Right lobe of liver (tissue), 6 donors: ENCODE data around the gene ATRIP. TPM values are rescaled to one million over a fixed set of nuclear protein-coding genes. Genes with fewer than 3 reads are reported as not detected.

Experiments
- ATAC-seq, 4 donors: fragments of 200-7000 bp; cut with Tn5 transposase; one replicate each; pipeline ENCODE4 v1.9.1; 2020; ENCODE audit warnings: mild to moderate bottlenecking in 4 of 4, moderate library complexity in 4 of 4
- DNase-seq, 3 donors: peaks; one replicate each; pipeline ENCODE4 v3.0.0-alpha.2; 2020
- H3K27ac ChIP-seq, 3 donors: fragments of 200-600 bp; one replicate each; pipeline ENCODE4 v1.8.0; 2022
- H3K27me3 ChIP-seq, 2 donors: fragments of 200-600 bp; one replicate each; pipeline ENCODE4 v1.8.0; 2022
- H3K36me3 ChIP-seq, 4 donors: fragments of 200-600 bp; sonication (generic) in 1 of 4; one replicate each; pipeline versions ENCODE4 v1.5.1 to v1.8.0; 2017 to 2022; ENCODE audit warnings: control low read depth in 1 of 4
- H3K4me1 ChIP-seq, 4 donors: fragments of 200-600 bp; sonication (generic) in 1 of 4; one replicate each; pipeline versions ENCODE4 v1.5.1 to v1.8.0; 2017 to 2022; ENCODE audit warnings: control low read depth in 1 of 4
- H3K4me3 ChIP-seq, 3 donors: fragments of 200-600 bp; one replicate each; pipeline ENCODE4 v1.8.0; 2022
- H3K9me3 ChIP-seq, 4 donors: fragments of 200-600 bp; sonication (generic) in 1 of 4; one replicate each; pipeline versions ENCODE4 v1.5.1 to v1.8.0; 2017 to 2022; ENCODE audit warnings: control low read depth in 1 of 4
- POLR2A ChIP-seq: fragments of 450-650 bp; IDR thresholded peaks from one replicate; pipeline ENCODE4 v1.6.1; 2017; ENCODE audit warnings: antibody characterized with exemption, mild to moderate bottlenecking
- WGBS: methylation state at CpG from one replicate; pipeline ENCODE4 v1.1.6; 2018; ENCODE audit warnings: low coverage, low lambda C conversion rate; ENCODE audit not compliant: insufficient coverage; ENCODE audit errors: missing lambda C conversion rate; 5-methylcytosine and 5-hydroxymethylcytosine counted together
- intact Hi-C, 2 donors: fragments of 100-400 bp; cut with DNase I; formaldehyde crosslinking; loops; one replicate each; pipeline versions ENCODE4 v1.11.2 to v1.14.1; 2022
- total RNA-seq, 6 experiments: library from RNA; depleted of rRNA in 2 of 6; stranded (reverse); fragments of >200 nt in 2 of 6; fragmentation: NEBNext Ultra II Directional in 3 of 6; extraction: Animal tissue kit (Norgen Biotek cat#: 25700) in 3 of 6; gene quantifications; one replicate each; pipeline versions ENCODE4 v1.1.0 to v1.2.4, GENCODE V29; 2016 to 2023
- TF ChIP-seq, protein P1 (sequence below), 4 donors: fragments of 200-600 bp in 3 of 4; fragments of 450-650 bp in 1 of 4; IDR thresholded peaks; one replicate each; pipeline versions ENCODE4 v1.5.1 to v1.8.0; 2016 to 2022; ENCODE audit warnings: antibody characterized with exemption in 4 of 4, mild to moderate bottlenecking in 2 of 4
- donor health status: DM: no; HTN: yes; CAD: no.
- donor health status: DM: no; HTN: no; CAD: no.
- donor health status: DM: no; HTN: no; CAD: no.
- donor health status: DM: no; HTN: yes; CAD: no.
- donor health status: DM: no; HTN: yes; CAD: no.

Gene ATRIP
- total RNA-seq, 6 experiments from 2014 or later, result 2.4 to 4.5 (median 3.2) TPM

DNA sequence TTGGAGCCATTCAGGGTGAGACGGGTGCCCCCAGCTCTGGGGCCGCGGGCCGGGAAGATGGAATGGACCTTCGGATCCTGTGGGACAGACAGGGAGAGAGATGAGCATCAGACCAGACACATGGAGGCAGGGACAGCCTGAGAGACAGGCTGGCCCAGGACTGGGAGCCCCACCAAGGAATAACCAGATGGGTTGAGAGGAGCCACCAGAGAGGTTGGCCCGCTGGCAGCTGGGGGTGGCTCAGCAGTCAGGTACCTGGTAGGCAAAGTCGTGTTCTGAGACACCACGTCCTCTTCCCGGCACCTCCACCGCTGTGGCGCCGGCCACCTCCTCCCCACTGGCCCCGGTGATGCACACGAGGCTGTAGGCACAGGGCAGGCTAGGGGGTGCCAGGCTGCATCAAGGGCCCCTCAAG is 30.4 kb upstream of the ATRIP start:
- intact Hi-C loops, result no loop called here
- no peak overlapping the region for H3K27ac ChIP-seq
- ATAC-seq (no peak), DNase-seq (no peak)
- H3K36me3 ChIP-seq, result peaks cover 0 to 84% (median 44%) of the 10 kb centered on the region in 4 donors
- no peaks in the 10 kb centered on the region for H3K9me3 ChIP-seq
- TF ChIP-seq POLR2A, result no peak
- TF ChIP-seq, protein P1, sequence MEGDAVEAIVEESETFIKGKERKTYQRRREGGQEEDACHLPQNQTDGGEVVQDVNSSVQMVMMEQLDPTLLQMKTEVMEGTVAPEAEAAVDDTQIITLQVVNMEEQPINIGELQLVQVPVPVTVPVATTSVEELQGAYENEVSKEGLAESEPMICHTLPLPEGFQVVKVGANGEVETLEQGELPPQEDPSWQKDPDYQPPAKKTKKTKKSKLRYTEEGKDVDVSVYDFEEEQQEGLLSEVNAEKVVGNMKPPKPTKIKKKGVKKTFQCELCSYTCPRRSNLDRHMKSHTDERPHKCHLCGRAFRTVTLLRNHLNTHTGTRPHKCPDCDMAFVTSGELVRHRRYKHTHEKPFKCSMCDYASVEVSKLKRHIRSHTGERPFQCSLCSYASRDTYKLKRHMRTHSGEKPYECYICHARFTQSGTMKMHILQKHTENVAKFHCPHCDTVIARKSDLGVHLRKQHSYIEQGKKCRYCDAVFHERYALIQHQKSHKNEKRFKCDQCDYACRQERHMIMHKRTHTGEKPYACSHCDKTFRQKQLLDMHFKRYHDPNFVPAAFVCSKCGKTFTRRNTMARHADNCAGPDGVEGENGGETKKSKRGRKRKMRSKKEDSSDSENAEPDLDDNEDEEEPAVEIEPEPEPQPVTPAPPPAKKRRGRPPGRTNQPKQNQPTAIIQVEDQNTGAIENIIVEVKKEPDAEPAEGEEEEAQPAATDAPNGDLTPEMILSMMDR (IDR thresholded peaks at IDR 0.05), result no peak
- no peaks in the 10 kb centered on the region for H3K4me1 ChIP-seq
- H3K27me3 ChIP-seq, result no peaks in the 10 kb centered on the region
- H3K4me3 ChIP-seq, result no peak overlapping the region
- 100% methylated on average over 1 of the region's 14 CpGs for WGBS

DNA sequence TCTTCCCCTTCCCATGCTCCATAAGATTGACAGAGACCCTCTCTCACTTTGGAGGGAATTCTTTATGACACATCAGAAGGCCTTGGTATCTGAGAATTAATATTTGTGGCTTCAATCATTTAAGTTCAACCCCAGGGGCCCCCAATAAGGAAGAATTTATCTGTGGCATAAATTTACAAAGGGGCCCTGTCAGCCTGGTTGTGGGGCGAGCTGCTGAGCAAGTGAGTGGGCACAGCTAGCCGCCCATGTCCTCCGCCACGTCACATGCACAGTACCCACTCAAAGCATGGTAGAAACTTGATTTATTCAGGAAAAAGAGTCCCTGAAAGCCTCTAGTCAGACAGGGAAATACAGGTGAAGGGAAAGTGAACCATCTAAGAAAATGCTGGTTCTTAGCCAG is 30.0 kb upstream of the ATRIP start:
- ATAC-seq, result no peak
- peaks cover 0 to 80% (median 42%) of the 10 kb centered on the region in 4 donors for H3K36me3 ChIP-seq

DNA sequence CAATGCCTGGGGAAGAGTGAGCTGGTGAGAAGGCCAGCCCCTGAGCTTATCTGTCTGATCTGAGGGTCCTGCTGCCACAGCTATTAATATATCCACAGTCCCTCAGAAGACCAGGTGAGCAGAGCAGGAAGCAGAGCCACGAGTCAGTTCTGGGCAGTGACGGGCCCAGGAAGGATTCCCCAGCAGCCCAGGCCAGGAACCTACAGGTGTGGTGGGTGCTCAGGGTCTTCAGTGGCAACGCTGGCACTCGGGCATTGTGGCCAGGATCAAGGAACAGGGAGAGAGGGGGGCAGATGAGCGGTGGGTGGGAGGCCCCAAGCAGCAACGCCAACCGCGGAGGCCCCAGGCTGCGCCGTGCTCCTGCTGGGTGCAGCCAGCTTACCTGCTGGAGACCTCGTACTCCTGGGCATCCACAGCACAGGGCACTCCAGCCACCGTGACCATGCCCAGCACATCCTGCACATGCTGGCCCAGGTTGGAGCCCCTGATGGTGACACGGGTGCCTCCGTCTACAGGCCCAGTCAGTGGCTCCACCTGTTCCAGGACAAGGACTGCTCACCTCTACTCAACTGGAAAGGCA is 28.9 kb upstream of the ATRIP start:
- WGBS, result 76% methylated on average over 2 of the region's 14 CpGs
- H3K4me3 ChIP-seq, result no peak overlapping the region
- peaks cover 0 to 6% (median 0%) of the 10 kb centered on the region in 4 donors for H3K4me1 ChIP-seq
- ATAC-seq (no peak), DNase-seq (no peak)
- H3K9me3 ChIP-seq, result no peaks in the 10 kb centered on the region
- peaks cover 0 to 69% (median 34%) of the 10 kb centered on the region in 4 donors for H3K36me3 ChIP-seq
- no peak overlapping the region for H3K27ac ChIP-seq
- TF ChIP-seq POLR2A, result no peak
- TF ChIP-seq, protein P1 (IDR thresholded peaks at IDR 0.05), result no peak
- H3K27me3 ChIP-seq, result no peaks in the 10 kb centered on the region
- intact Hi-C loops, result no loop called here

More for the DNA sequence above, 30.0 kb upstream of the ATRIP start:
- no peak for DNase-seq
- Histone ChIP-seq H3K4me3 (no peak overlapping the region), H3K27me3 (no peaks in the 10 kb centered on the region), H3K9me3 (no peaks in the 10 kb centered on the region), H3K4me1 (no peaks in the 10 kb centered on the region), H3K27ac (no peak overlapping the region)
- WGBS, result 97% methylated on average over 4 of the region's 4 CpGs
- intact Hi-C loops, result no loop called here
- TF ChIP-seq POLR2A, result no peak
- TF ChIP-seq, protein P1 (IDR thresholded peaks at IDR 0.05), result no peak

DNA sequence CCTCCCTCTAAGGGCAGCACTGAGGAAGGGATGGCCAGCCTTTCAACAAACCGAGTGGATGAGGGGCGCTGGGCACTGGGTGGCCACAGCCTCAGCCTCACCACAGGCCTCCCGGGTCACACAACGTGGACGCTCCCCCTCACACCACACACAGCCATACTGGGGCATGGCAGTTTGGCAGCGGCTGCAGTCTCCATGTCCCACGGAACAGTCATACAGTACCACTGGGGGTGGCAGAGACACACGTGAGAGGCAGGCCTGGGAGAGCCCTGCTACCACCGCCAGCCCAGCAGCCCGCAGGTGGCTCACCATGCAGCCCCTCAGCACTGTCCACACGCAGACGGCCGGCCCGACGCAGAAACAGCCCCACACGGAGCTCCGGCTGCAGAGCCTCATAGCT is 28.4 kb upstream of the ATRIP start:
- intact Hi-C loops, result no loop called here
- ATAC-seq (no peak), DNase-seq (no peak)
- peaks cover 0 to 64% (median 30%) of the 10 kb centered on the region in 4 donors for H3K36me3 ChIP-seq
- TF ChIP-seq POLR2A, result no peak
- TF ChIP-seq, protein P1 (IDR thresholded peaks at IDR 0.05), result no peak
- no peaks in the 10 kb centered on the region for H3K27me3 ChIP-seq
- no peak overlapping the region for H3K27ac ChIP-seq
- no peaks in the 10 kb centered on the region for H3K9me3 ChIP-seq
- WGBS, result 92% methylated on average over 6 of the region's 17 CpGs
- no peak overlapping the region for H3K4me3 ChIP-seq
- peaks cover 0 to 11% (median 0%) of the 10 kb centered on the region in 4 donors for H3K4me1 ChIP-seq
